Activated naive CD4-positive, alpha-beta T cell treated with anti-CD3 and anti-CD28 coated beads, Interleukin-2, amount 10 ng/mL, durations not matched to agents 7 days and 5 days (primary cell): ENCODE results near the gene CHTF18.

Source experiments
- CTCF ChIA-PET: fragments of 350-600 bp; sonication (Branson Sonifier 250); formaldehyde crosslinking; loops from one replicate; lab custom pipeline; 2021; ENCODE audit warnings: antibody characterized with exemption; lab: Charles Lee
- DNase-seq: peaks from one replicate; pipeline ENCODE4 v3.0.0-alpha.2; 2020
- H3K27ac Mint-ChIP-seq: one replicate; pipeline ENCODE4 v1.8.0; 2021; ENCODE audit warnings: mild to moderate bottlenecking, moderate library complexity, mixed read lengths
- H3K27me3 Mint-ChIP-seq: one replicate; pipeline ENCODE4 v1.8.0; 2021; ENCODE audit warnings: mild to moderate bottlenecking, mixed read lengths
- H3K36me3 Mint-ChIP-seq: one replicate; pipeline ENCODE4 v1.8.0; 2021; ENCODE audit warnings: mixed read lengths
- H3K4me1 Mint-ChIP-seq: one replicate; pipeline ENCODE4 v1.8.0; 2021; ENCODE audit warnings: mixed read lengths
- H3K4me3 Mint-ChIP-seq: one replicate; pipeline ENCODE4 v1.8.0; 2021; ENCODE audit warnings: mild to moderate bottlenecking, moderate library complexity, mixed read lengths
- H3K9me3 Mint-ChIP-seq: one replicate; pipeline ENCODE4 v1.8.0; 2021; ENCODE audit warnings: mixed read lengths

The CHTF18 gene

DNA sequence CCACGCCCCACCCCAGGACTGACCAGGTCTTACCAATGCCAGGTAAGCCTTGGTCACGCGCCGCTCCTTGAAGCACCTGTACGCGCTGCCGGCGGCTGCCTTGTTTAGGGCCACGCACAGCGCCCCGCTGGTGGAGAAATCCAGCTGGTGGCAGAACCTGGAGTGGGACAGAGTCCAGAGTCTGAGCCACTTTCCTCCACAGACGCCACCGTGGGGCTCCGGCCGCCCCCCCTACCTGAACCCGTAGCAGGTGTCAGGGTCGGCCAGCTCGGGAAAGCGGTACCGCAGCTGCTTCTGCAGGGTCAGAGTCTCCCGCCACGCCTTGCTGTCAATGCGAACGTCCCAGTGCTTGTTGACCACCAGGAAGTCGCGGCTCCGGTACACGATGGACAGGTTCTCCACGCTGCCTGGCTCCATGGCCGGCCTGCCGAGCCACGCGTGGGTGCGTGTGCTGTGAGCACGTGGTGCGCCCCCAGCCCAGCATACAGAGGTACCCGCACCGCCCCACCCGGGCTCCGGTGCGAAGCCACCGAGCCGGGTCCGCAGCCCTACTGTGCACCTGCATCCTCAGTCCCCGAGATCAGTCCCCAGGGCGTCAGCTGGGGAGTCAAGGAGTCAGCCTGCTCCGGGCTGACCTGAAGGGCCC is 976 bp upstream of the CHTF18 start:
- CTCF ChIA-PET: interaction anchor here (1.1 to 6.3 kb wide), 2 partner anchors 68 to 75 kb away, joined by 3 to 94 read pairs; partner anchors contain the start of gene METRN
- peak overlapping the region; percentile 82 for H3K27ac Mint-ChIP-seq
- H3K4me1 Mint-ChIP-seq: peaks cover 14% of the 10 kb centered on the region
- no peaks in the 10 kb centered on the region for H3K9me3 Mint-ChIP-seq
- peaks cover 13% of the 10 kb centered on the region for H3K36me3 Mint-ChIP-seq
- no peaks in the 10 kb centered on the region for H3K27me3 Mint-ChIP-seq
- H3K4me3 Mint-ChIP-seq: peak overlapping the region; percentile 87
- DNase-seq: no peak

DNA sequence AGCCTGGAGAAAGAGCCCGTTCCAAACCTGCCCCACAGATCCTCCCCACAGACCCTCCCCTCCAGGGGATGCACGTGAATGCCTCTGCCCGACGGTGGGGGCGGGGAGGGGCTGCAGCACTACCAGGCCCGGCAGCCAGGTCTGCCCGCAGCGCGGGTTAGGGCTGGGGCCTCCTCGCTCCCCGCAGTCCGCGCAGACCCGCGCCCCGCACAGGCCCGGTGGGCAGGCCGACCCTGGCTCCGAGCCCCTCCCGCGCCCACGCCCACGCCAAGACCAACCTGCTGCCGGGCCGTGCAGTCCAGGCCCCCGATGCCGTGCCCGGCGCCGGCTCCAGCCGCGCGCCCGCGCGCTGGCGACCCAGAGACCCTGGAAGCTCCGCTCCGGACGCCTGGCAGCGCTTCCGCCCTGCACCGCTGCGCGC is 432 bp upstream of the CHTF18 start, which contains the start of gene RPUSD1:
Gene RPUSD1, minus strand, starts transcription at position 404 of the 421 bp plus-strand sequence. CDS start 644 bp downstream, outside the sequence.
- peaks cover 14% of the 10 kb centered on the region for H3K4me1 Mint-ChIP-seq
- no peaks in the 10 kb centered on the region for H3K27me3 Mint-ChIP-seq
- no peak for DNase-seq
- peak within 1 kb of the TSS; percentile 87 for H3K4me3 Mint-ChIP-seq
- H3K36me3 Mint-ChIP-seq: peaks cover 13% of the 10 kb centered on the region
- H3K27ac Mint-ChIP-seq: peak within 1 kb of the TSS; percentile 82
- CTCF ChIA-PET: interaction anchor here (6.3 kb wide), 1 partner anchor 76 kb away, joined by 94 read pairs; the partner anchor contains the start of gene METRN
- no peaks in the 10 kb centered on the region for H3K9me3 Mint-ChIP-seq

DNA sequence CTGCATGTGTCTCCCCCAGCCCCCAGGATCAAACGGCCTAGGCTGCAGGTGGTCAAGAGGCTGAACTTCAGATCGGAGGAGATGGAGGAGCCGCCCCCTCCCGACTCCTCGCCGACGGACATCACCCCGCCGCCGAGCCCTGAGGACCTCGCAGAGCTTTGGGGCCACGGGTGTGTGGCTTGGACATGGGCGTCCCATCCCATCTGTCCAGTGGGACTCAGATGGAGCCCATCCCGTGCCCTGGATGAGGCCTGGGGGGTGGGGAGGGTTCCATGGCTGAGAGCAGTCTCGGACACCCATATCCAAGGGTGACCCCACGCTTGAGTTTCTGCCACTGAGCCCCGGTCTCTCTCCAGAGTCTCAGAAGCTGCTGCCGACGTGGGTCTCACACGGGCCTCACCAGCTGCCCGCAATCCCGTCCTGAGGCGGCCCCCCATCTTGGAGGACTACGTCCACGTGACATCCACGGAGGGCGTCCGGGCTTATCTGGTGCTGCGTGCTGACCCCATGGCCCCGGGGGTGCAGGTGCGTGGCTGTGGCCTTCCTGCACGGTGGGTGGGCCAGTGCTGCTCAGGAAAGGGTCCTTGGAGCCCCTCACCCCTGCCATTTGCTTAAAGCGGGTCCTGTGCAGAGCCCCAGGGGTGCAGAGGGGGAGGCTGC is 901 bp downstream of the CHTF18 start:
- Mint-ChIP-seq H3K4me1 (peaks cover 14% of the 10 kb centered on the region), H3K9me3 (no peaks in the 10 kb centered on the region), H3K27ac (no peak overlapping the region), H3K27me3 (no peaks in the 10 kb centered on the region), H3K36me3 (peaks cover 13% of the 10 kb centered on the region), H3K4me3 (peak overlapping the region; percentile 48)
- no peak for DNase-seq
- CTCF ChIA-PET: no interaction called here

DNA sequence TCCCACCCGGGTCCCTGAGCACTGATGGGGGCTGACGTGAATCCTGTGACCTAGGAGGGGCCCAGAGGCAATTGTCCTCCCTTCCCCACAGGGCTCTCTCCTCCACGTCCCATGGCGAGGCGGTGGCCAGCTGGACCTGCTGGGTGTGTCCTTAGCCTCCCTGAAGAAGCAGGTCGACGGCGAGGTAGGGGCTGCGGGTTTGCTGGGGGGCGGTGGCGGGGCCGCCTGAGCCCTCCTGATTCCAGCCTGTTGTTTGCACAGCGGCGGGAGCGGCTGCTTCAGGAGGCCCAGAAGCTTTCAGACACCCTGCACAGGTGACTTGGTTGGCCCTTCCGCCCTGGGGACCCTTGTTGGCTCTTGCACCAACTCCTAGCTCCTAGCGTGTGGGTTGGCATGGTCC is 1.7 kb downstream of the CHTF18 start:
- Mint-ChIP-seq H3K36me3 (peaks cover 9% of the 10 kb centered on the region), H3K9me3 (no peaks in the 10 kb centered on the region), H3K4me3 (peak overlapping the region; percentile 65), H3K27me3 (no peaks in the 10 kb centered on the region), H3K4me1 (peaks cover 10% of the 10 kb centered on the region), H3K27ac (no peak overlapping the region)
- CTCF ChIA-PET: no interaction called here
- DNase-seq: no peak

DNA sequence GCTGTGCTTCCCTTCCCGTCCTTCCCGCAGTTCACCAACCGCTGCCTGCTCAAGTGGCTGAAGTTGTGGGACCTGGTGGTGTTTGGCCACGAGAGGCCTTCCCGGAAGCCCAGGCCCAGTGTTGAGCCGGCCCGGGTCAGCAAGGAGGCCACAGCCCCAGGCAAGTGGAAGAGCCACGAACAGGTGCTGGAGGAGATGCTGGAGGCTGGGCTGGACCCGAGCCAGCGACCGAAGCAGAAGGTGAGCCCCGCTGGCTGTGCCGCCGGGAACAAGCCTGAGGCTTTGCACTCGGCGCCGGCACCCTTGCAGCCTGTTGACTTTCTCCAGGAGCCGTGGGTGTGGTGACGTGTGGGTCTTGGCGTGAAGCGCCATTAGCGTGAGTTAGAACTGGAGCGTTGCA is 2.7 kb downstream of the CHTF18 start:
- CTCF ChIA-PET: no interaction called here
- Mint-ChIP-seq H3K27ac (no peak overlapping the region), H3K36me3 (peaks cover 8% of the 10 kb centered on the region), H3K4me1 (peaks cover 8% of the 10 kb centered on the region), H3K4me3 (no peak overlapping the region), H3K27me3 (no peaks in the 10 kb centered on the region), H3K9me3 (no peaks in the 10 kb centered on the region)
- no peak for DNase-seq

DNA sequence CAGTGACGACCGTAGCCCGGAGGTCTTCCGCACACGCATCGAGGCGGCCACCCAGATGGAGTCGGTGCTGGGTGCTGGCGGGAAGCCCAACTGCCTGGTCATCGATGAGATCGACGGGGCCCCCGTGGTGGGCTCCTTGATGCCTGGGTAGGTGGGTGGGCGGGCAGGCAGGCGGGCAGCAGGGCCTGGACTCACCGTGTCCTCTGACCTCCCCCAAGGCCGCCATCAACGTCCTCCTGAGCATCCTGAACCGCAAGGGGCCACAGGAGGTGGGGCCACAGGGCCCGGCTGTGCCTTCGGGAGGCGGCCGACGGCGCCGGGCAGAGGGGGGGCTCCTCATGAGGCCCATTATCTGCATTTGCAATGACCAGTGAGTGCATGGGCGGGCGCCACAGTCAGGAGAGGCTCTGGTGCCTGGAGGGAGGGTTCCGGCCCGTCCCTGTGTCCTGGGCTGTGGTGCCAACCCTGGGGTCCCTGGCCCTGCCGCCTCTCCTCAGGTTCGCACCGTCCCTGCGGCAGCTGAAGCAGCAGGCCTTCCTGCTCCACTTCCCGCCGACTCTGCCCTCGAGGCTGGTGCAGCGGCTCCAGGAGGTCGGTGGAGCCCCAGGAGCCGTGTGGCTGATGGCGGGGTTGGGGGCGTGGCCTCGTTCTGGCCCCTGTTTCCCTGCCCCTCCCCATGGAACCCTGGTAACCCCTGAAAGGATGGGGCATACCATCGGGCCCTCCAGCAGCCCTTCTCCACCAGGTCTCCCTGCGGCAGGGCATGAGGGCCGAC is 4.0 kb downstream of the CHTF18 start:
- CTCF ChIA-PET: no interaction called here
- Mint-ChIP-seq H3K4me3 (no peak overlapping the region), H3K4me1 (peaks cover 3% of the 10 kb centered on the region), H3K9me3 (no peaks in the 10 kb centered on the region), H3K27me3 (no peaks in the 10 kb centered on the region), H3K36me3 (peaks cover 12% of the 10 kb centered on the region), H3K27ac (no peak overlapping the region)
- DNase-seq: no peak

DNA sequence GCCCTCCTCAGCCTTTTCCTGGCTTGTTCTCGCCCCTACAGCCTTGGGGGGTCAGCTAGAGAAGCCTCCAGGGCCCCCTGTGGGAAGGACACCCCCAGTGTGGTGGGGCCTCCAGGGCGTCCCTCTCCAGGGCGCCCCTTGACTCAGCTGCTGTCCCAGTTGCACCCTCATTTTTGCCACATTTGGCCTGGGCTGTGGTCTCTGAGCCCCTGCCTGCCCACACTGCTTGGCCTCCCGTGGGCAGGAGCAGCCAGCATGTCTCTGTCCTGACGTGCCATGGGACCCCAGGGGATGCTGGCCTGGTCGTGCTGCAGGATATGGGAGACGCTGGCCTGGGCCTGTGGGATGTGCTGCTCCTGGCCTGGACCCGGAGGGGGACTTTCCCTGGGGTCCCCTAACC is 5.0 kb downstream of the CHTF18 start:
- CTCF ChIA-PET: no interaction called here
- DNase-seq: no peak
- Mint-ChIP-seq H3K36me3 (peaks cover 14% of the 10 kb centered on the region), H3K4me3 (no peak overlapping the region), H3K9me3 (no peaks in the 10 kb centered on the region), H3K4me1 (peaks cover 3% of the 10 kb centered on the region), H3K27ac (no peak overlapping the region), H3K27me3 (peaks cover 5% of the 10 kb centered on the region)

DNA sequence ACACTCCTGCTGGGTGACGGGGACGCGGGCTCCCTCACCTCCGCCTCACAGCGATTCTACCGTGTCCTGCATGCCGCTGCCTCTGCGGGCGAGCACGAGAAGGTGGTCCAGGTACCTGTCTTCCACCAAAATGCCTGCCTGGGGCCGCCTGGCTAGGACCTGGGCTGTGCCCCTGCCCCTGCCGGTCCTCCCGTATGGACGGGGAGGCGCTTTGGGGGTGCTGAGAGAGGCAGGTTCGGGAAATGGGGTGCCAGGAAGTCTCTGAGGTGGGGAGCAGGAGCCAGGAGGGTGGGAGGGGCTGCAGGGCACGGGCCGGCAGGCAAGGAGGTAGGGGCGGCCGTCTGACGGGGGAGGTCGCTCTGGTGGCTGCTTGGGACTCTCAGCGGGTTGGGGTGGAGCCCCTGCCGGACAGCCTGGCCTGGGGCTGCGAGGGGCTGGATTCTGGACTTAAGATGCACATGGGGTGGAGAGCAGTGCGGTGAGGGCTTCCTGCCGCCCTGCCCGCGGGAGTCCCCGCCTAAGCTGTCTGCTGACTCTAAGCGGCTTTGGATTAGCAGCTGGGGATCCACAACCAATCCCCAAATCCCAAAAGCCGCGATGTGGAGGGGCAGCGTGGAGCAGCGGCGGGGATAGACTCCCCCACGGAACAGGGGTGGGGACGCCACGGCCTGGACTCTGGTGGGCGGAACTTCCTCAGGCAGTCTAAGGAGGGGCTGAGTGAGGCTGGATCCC is 5.8 kb downstream of the CHTF18 start:
- CTCF ChIA-PET: no interaction called here
- Mint-ChIP-seq H3K36me3 (peaks cover 15% of the 10 kb centered on the region), H3K9me3 (no peaks in the 10 kb centered on the region), H3K27ac (no peak overlapping the region), H3K27me3 (peaks cover 14% of the 10 kb centered on the region), H3K4me1 (peaks cover 3% of the 10 kb centered on the region), H3K4me3 (no peak overlapping the region)
- DNase-seq: no peak

DNA sequence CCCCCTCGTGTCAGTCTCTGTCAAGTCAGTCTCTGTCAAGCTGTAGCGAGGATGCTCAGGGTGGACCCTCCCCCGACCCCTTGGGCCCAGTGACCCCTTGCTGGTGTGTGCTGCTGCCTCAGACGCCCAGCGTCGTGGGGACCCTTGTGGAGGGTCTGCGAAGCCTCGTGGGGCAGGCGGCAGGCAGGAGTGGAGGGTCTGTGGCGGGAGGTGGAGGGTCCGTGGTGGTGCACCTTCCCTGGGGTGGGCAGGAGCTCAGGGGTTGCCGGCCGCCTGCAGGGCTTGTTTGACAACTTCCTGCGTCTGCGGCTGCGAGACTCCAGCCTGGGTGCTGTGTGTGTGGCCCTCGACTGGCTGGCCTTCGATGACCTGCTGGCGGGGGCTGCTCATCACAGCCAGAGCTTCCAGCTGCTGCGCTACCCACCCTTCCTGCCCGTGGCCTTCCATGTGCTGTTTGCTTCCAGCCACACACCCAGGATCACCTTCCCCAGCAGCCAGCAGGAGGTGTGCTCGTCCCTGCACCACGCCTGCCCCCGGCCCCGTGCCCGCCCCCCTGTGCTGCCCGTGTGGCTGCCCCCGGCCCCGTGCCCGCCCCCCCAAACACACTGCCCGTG is 6.5 kb downstream of the CHTF18 start:
- Mint-ChIP-seq H3K9me3 (no peaks in the 10 kb centered on the region), H3K4me1 (peaks cover under 1% of the 10 kb centered on the region), H3K27ac (no peak overlapping the region), H3K27me3 (peaks cover 21% of the 10 kb centered on the region), H3K4me3 (no peak overlapping the region), H3K36me3 (peaks cover 15% of the 10 kb centered on the region)
- DNase-seq: no peak
- CTCF ChIA-PET: no interaction called here

DNA sequence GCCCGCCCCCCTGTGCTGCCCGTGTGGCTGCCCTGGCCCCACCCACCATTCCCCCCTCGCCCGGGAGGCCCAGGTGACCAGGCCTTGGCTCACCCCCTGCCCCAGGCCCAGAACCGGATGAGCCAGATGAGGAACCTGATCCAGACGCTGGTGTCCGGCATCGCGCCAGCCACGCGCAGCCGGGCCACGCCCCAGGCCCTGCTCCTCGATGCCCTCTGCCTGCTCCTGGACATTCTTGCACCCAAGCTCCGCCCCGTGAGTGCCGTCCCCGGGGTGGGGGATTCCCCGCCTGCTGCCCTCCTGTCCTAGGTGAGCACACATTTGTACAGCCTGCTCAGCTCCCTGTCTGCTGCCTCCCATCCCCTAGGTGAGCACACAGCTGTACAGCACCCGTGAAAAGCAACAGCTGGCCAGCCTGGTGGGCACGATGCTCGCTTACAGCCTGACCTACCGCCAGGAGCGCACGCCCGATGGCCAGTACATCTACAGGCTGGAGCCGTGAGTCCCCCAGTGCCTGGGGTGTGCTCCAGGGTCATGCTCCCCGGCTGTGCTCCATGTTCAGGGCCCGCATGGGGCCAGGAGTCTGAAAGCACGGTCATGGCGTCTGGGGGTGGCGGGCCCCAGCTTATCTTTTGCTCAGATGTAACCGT is 7.3 kb downstream of the CHTF18 start:
- CTCF ChIA-PET: no interaction called here

DNA sequence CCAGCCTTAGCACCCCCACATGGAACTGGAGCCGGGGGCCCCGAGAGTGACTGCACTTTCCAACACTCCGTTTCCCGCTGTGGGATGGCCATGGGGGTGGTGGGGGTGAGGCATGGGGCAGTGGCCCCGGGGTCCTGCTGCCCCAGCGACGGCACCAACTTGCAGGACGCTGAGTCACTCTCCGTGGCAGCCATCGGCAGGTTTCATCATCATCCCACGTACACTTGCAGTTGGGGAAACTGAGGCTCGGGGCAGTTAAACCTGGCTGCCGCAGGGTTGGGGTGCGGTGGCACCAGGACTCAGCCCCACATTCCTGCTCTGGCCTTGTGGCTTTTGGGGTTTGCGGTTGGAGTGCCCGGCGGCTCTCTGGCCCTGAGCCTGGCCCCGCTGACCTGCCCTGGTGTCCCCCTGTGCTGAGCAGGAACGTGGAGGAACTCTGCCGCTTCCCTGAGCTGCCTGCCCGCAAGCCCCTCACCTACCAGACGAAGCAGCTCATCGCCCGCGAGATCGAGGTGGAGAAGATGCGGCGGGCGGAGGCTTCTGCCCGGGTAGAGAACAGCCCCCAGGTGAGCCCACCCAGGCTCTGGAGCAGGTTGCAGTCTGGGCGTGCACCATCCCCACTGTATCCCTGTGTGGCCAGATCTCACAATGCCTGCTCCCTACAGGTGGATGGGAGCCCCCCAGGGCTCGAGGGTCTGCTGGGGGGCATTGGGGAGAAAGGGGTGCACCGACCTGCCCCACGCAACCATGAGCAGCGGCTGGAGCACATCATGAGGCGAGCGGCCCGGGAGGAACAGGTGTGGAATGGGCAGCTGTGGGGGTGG is 8.1 kb downstream of the CHTF18 start:
- H3K36me3 Mint-ChIP-seq: peaks cover 13% of the 10 kb centered on the region
- no peak for DNase-seq
- no peak overlapping the region for H3K27ac Mint-ChIP-seq
- CTCF ChIA-PET: no interaction called here
- no peaks in the 10 kb centered on the region for H3K9me3 Mint-ChIP-seq
- no peaks in the 10 kb centered on the region for H3K4me1 Mint-ChIP-seq
- H3K27me3 Mint-ChIP-seq: peaks cover 36% of the 10 kb centered on the region
- H3K4me3 Mint-ChIP-seq: no peak overlapping the region

More for the DNA sequence above, 7.3 kb downstream of the CHTF18 start:
- Mint-ChIP-seq H3K27ac (no peak overlapping the region), H3K36me3 (peaks cover 15% of the 10 kb centered on the region), H3K27me3 (peaks cover 28% of the 10 kb centered on the region), H3K4me1 (no peaks in the 10 kb centered on the region), H3K9me3 (no peaks in the 10 kb centered on the region), H3K4me3 (no peak overlapping the region)
- no peak for DNase-seq

DNA sequence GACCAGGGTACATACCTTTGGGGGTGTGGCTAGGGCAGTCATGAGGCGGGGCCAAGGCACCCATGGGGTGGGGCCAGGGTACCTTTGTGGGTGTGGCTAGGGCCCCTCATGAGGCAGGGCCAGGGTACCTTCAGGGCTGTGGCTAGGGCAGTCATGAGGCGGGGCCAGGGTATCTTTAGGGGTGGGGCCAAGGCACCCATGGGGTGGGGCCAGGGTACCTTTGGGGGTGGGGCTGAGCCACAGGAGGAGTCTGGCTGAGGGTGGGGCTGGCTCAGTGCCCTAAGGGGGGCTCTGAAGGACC is 8.7 kb downstream of the CHTF18 start:
- peaks cover 10% of the 10 kb centered on the region for H3K36me3 Mint-ChIP-seq
- CTCF ChIA-PET: no interaction called here
- no peaks in the 10 kb centered on the region for H3K9me3 Mint-ChIP-seq
- DNase-seq: peak; percentile 36
- H3K4me3 Mint-ChIP-seq: no peak overlapping the region
- H3K27me3 Mint-ChIP-seq: peaks cover 42% of the 10 kb centered on the region
- H3K4me1 Mint-ChIP-seq: no peaks in the 10 kb centered on the region
- no peak overlapping the region for H3K27ac Mint-ChIP-seq

DNA sequence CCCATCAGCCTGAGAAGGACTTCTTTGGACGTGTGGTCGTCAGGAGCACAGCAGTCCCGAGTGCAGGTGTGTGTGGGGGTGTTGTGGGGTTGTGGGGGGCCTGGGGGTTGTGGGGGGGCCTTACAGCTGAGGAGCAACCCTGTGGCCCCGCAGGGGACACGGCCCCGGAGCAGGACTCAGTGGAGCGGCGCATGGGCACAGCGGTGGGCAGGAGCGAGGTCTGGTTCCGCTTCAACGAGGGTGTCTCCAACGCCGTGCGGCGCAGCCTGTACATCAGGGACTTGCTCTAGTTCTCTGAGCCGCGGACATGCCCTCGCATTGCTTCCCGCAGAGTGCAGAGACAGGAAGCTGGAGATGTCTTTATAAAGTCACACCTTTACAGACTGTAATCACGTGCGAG is 9.3 kb downstream of the CHTF18 start:
- Mint-ChIP-seq H3K36me3 (peaks cover 10% of the 10 kb centered on the region), H3K27ac (no peak overlapping the region), H3K4me1 (no peaks in the 10 kb centered on the region), H3K9me3 (no peaks in the 10 kb centered on the region), H3K27me3 (peaks cover 48% of the 10 kb centered on the region), H3K4me3 (no peak overlapping the region)
- no peak for DNase-seq
- CTCF ChIA-PET: no interaction called here
